HL-60 (cell line): ENCODE measurements around the gene LIMS2.

ENCODE experiments used
- CTCF ChIP-seq: IDR thresholded peaks from one replicate; pipeline ENCODE4 v1.5.1; 2011; ENCODE audit warnings: low read length, control low read depth, inconsistent platforms; ENCODE audit not compliant: insufficient read depth
- POLR2AphosphoS5 ChIP-seq: IDR thresholded peaks from 2 replicates; pipeline ENCODE4 v1.6.1; 2012; ENCODE audit warnings: low read depth
- TF ChIP-seq, protein P1 (sequence below): IDR thresholded peaks from 2 replicates; pipeline ENCODE4 v1.6.1; 2012; ENCODE audit warnings: low read depth; ENCODE audit not compliant: insufficient replicate concordance

DNA sequence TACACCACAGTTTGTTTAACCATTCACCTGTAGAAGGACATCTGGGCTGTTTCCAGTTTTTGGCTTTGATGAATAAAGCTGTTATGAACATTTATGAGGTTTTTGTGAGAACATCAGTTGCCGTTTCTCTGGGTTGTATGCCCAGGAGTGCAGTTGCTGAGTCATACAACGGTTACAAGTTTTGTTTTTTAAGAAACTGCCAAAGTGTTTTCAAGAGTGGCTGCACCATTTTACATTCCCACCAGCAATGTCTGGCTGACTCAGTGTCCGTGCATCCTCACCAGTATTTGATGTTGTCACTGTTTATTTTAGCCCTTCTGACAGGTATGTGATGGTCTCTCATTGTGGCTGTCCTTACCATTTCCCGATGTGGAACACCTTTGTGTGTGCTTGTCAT is 77.3 kb downstream of the LIMS2 start:
- TF ChIP-seq CTCF (no peak), POLR2AphosphoS5 (no peak)
- TF ChIP-seq, protein P1, sequence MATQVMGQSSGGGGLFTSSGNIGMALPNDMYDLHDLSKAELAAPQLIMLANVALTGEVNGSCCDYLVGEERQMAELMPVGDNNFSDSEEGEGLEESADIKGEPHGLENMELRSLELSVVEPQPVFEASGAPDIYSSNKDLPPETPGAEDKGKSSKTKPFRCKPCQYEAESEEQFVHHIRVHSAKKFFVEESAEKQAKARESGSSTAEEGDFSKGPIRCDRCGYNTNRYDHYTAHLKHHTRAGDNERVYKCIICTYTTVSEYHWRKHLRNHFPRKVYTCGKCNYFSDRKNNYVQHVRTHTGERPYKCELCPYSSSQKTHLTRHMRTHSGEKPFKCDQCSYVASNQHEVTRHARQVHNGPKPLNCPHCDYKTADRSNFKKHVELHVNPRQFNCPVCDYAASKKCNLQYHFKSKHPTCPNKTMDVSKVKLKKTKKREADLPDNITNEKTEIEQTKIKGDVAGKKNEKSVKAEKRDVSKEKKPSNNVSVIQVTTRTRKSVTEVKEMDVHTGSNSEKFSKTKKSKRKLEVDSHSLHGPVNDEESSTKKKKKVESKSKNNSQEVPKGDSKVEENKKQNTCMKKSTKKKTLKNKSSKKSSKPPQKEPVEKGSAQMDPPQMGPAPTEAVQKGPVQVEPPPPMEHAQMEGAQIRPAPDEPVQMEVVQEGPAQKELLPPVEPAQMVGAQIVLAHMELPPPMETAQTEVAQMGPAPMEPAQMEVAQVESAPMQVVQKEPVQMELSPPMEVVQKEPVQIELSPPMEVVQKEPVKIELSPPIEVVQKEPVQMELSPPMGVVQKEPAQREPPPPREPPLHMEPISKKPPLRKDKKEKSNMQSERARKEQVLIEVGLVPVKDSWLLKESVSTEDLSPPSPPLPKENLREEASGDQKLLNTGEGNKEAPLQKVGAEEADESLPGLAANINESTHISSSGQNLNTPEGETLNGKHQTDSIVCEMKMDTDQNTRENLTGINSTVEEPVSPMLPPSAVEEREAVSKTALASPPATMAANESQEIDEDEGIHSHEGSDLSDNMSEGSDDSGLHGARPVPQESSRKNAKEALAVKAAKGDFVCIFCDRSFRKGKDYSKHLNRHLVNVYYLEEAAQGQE: no peak
